ENCODE data around the gene KLF4.

DNA sequence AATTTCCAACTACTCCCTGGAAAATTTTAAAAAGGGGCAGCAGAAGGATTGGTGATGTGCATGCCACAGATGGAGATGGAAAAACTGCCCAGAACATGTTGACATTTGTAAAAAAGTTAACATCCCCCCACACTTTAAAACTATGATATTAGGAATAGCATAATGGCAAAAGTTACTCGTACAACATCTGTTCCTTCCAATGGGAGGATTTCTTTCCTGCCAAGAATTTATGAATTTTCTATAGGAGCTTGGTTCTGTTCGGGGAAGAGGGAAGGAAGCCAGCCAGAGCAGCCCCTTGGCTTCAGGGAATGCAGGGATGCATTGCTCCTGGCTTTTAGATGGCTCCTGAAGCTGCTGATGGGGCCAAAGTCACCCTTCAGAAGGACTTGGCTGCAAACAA, 22.7 kb downstream of the KLF4 start:
- no peak for TF ChIP-seq SIN3A (IDR thresholded peaks at IDR 0.05; ENCODE audit: borderline replicate concordance, insufficient read depth, low read length)
- TF ChIP-seq POLR2AphosphoS5 (IDR thresholded peaks at IDR 0.05; ENCODE audit: low read depth, low read length), result no peak
- TF ChIP-seq, protein P1, sequence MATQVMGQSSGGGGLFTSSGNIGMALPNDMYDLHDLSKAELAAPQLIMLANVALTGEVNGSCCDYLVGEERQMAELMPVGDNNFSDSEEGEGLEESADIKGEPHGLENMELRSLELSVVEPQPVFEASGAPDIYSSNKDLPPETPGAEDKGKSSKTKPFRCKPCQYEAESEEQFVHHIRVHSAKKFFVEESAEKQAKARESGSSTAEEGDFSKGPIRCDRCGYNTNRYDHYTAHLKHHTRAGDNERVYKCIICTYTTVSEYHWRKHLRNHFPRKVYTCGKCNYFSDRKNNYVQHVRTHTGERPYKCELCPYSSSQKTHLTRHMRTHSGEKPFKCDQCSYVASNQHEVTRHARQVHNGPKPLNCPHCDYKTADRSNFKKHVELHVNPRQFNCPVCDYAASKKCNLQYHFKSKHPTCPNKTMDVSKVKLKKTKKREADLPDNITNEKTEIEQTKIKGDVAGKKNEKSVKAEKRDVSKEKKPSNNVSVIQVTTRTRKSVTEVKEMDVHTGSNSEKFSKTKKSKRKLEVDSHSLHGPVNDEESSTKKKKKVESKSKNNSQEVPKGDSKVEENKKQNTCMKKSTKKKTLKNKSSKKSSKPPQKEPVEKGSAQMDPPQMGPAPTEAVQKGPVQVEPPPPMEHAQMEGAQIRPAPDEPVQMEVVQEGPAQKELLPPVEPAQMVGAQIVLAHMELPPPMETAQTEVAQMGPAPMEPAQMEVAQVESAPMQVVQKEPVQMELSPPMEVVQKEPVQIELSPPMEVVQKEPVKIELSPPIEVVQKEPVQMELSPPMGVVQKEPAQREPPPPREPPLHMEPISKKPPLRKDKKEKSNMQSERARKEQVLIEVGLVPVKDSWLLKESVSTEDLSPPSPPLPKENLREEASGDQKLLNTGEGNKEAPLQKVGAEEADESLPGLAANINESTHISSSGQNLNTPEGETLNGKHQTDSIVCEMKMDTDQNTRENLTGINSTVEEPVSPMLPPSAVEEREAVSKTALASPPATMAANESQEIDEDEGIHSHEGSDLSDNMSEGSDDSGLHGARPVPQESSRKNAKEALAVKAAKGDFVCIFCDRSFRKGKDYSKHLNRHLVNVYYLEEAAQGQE (IDR thresholded peaks at IDR 0.05; ENCODE audit: insufficient read depth in 1 of 2, low read depth in 2 of 2, low read length in 2 of 2), result no peak
- TF ChIP-seq TAF1 (IDR thresholded peaks at IDR 0.05; ENCODE audit: borderline replicate concordance, insufficient read depth, low read length), result no peak
- no peak for TF ChIP-seq FOXP2 (optimal IDR thresholded peaks at IDR 0.05; ENCODE audit: borderline replicate concordance, extremely low read depth, extremely low read length, insufficient read depth)

Measured in PFSK-1 (cell line).